SHP77 (cell line): ENCODE data around the gene SLC1A3.

ENCODE experiments used
- DNase-seq, 2 experiments: peaks; one replicate each; lab custom pipeline; 2025; lab: John Stamatoyannopoulos, UW

Gene SLC1A3

DNA sequence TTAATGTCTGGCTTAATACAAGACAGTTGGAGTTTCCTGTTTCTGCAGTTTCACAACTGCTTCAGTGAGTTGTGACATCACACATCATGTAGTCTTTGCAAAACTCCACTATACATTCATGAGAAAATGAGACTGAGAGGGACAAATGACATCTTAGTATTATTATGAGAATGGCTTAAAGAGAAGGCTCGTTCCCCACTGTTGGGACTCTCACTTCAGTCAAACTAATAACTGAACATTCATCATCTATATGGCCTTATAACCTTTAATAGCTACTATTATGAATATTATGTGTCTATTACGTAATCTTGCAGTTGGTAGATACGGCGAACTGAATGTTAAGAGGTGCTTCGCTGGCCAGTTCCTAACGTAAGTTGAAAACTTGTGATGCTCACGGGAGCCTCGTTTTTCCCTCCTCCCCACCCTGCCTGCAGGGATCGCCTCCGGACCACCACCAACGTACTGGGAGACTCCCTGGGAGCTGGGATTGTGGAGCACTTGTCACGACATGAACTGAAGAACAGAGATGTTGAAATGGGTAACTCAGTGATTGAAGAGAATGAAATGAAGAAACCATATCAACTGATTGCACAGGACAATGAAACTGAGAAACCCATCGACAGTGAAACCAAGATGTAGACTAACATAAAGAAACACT is 79.4 kb downstream of the SLC1A3 start:
- no peak for DNase-seq

DNA sequence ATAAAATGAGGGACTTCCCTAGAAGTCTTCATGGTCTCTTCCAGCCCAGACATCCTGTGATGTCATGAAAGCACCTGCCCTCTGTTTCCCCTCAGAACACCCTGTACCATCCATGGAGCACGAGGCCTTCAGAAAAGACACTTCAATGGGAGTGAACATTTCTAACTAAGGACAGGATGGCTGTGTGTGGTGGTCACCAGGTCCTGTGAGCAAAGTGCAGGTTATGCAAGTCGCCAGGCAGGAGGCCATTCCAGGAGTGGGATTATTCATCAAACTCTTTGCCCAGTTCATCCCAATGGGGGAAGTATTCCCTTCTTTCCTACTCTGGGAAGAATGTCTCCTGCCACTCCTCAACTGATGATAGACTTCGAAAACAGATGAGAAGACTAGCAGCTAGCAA is 80.5 kb downstream of the SLC1A3 start:
- no peak for DNase-seq

DNA sequence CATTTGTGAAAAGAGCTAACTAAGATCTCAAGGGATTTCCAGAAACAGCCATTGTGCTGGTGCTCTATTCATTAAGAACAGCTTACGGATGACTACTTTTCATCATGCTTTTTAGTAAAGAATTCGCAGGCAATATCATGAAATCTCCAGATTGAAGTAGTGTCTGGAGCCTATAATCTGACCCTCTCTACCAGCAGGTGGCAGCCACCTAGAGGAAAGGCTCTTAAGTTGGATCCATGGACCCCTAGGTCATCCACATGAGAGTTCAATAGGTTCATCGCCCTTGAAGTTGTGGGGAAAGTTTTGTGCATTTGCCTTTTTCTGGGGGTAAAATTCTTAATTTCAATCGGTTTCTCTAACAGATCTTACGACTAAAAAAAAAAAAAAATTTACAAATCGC is 82.3 kb downstream of the SLC1A3 start:
- DNase-seq, result peak in 1 of 2 experiments; percentile 31

DNA sequence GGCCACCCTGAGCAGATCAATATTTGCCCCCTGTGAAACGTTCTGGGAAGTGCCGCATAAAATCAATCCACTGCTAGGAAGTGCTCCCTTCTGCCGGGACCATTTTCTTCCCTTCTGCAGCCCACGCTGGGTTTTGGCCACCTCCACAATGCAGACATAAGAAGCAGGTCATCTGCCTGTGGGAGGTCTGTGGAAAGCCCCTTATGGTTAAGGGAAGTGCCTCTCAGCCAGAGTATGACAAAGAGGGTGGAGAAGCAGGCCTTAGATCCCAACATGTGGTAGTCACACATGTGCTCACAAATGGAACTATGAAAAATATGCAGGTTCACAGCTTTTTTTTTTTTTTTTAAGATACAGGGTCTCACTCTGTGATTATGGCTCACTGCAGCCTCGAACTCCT is 82.8 kb downstream of the SLC1A3 start:
- no peak for DNase-seq

DNA sequence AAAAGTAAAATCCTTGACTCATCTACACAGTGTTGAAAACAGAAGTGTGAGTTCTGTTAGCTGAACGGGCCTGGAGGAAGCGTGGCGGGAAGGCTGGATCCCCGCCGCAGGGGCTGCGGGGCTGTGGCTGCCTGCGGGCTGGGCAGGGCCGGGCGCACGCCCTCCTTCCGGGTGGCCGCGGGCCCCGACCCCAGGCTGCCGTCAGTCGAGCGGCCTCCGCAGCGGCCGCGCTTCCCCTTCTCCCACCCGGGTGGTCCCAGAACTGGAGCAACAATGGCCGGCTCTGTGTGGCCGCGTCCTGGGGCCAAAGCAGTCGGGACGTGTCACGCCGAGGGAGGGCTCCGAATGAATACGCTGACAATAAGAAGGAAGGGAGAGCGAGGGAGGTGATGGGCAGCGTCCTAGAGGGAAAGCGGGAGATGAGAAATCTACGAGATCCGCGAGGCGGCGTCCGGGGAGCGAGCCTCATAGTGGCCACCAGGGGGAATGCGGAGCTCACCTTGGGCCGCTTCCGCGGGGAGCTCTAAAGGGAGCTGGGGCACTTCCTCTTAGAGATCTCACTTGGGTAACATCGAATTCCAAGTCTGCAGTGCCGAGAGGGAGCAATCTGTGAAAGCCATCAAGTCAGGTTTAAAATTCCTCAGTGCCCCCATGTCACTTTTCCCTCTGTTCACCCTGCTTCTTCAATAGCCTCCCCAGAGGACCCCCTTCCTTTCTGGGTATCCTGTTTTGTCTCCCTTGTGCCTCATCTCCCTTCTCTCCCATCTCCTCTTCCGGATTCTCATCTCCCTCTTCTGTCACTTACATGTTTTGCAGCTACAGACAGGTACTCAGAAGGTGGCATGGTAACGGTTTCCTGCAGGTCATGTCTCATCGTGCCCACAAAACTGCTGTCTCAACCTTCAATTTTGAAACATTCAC is 83.9 kb downstream of the SLC1A3 start:
- peak; percentile 72 to 82 for DNase-seq

DNA sequence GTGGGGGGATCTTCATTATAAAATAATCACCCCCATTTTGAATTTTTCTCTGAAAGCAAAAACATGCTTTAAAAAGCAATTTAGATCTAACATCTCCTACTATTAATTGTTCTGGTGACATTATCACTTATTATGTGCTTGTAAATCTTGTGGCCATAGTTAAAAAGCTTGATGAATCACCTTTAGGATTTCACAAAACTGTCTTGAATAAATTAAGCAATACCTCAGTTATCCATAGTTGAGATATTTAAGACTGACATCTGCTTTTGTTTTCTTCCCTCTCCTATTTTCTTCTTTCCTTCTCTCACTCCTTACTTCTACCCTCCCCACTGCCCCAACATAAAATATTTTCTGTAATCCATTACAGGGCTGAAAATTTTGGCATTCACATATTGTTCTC is 84.8 kb downstream of the SLC1A3 start:
- DNase-seq, result no peak

DNA sequence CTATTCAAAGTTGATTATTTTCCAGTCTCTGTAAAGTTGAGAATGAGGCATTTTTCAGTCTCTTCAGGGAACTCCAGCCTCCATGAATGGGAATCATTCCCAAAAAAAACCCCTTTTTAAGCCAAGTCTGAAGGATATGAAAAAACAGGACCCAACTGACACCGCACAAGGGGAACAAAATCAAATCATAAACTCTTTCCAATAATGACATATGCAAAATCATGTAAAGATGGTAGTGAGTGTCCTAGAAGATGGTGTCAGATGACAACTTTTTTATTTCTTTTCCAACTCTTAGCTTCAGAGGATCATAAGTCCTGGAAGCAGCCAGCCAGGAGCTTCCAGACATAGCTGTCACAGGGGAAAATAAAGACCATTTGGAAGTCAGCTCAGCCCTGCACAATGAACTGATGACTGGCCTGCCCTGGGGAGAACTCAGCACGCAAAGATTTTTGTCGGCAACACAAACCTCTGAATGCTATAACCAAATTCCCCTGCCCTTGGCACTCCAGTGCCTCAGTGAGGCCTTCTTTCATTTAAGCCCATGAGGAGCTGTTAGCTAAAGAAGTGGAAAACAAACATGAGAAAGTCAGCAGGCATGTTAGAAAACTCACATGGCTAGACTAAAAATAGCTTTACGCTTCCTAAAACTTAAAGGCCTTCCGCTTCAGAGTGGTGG is 85.4 kb downstream of the SLC1A3 start:
- no peak for DNase-seq

DNA sequence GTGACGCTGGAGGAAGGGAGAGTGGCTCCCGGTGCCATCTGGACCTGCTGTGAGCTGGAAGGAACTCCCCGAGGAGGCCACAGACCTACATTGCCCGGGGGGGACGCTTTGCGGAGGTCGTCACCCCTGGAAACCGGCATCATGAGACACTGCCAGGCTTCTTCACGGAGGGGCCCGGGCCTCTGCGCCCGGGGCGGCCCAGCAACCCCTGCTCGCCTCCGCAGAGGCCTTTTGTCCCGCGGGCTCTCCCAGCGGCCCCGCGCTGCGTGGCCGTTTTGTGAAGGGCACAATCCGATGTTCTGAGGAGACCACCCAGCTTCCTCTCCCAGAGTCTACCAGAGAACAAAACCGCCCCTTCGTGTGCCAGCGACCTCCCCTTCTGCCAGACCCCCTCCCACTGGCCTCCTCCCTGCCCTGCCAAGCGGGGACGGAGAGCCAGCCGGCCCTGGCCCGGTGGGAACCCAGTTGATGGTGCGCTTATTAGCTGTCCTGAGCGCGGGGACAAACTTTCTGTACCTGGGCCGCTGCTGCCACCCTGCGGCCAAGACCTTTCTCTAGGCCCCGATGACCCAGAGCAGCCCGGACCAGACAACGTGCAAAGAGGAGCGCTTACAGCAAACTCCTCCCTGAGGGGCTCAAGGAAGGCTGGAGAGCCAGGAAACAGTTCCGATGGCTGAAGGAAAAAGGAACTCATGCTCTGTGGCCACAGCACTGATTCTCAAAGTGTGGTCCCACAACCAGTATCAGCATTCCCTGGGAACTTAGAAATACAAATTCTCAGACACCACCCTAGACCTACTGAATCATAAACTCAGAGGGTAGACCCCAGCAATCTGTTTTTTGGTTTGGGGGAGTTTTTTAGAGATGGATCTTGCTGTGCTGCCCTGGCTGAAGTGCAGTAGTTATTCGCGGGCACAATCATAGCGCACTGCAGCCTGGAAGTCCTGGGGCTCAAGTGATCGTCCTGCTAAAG is 86.7 kb downstream of the SLC1A3 start:
- peak; percentile 36 to 43 for DNase-seq

DNA sequence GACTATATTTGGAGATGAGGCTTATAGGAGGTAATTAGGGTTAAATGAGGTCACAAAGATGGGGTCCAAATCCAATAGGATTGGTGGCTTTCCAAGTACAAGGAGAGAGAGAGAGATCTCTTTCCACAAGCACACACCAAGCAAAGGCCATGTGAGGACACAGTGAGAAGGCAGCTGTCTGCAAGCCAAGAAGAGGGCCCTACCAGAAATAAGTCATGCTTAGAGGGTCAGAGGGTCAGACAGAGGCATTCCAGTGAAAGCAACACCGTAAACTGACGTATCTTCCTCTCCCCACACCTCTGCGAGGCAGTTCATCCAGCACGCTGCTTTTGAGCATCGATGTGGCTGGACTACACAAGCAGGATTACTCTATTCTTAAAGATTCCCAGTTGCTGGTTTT is 87.9 kb downstream of the SLC1A3 start:
- DNase-seq, result no peak

DNA sequence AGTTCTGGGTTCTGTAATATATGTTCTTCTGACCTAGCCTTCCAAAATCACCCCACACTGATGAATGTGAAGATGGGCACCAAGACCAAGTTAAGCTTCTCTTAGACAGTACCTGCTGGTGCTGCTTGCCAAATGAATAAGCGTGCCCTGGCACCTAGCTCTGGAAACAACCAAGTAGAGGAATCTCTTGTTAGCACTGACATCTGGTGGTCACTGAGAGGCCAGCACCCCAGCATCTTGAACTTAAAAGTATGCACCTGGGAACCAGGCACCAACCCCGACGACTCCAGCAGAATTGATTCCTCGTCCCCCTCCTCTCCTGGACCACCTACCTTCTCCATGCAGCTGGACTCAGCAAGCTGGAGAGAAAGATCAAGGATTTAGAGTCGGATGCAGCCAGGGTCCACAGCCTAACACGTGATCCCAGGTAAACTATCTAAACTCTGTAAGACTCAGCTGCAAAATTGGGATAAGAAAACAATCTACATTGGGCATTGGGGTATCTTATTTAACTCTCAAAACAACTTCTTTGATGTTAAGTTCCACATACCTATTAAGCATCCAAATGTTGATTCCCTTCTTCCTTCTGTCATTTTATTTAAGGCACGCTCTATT is 89.8 kb downstream of the SLC1A3 start:
- DNase-seq, result peak; percentile 72 to 79

DNA sequence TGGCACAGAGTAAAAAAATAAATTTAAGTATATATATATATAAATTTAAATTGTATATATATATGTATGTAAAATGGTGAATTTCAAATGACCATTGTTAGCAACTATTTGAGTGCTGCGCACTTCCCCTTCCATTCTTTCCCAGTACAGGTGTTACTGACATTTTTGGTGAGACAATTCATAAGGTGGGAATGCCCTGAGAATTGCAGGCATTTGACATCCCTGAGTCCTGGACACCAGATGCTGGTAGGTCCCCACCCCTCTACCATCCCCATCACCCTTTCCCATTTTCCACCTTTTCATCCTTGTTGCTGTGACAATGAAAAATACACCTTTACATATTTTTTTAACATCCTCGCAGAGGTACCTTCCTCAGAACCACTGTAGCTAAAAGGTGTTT is 91.6 kb downstream of the SLC1A3 start:
- no peak for DNase-seq

DNA sequence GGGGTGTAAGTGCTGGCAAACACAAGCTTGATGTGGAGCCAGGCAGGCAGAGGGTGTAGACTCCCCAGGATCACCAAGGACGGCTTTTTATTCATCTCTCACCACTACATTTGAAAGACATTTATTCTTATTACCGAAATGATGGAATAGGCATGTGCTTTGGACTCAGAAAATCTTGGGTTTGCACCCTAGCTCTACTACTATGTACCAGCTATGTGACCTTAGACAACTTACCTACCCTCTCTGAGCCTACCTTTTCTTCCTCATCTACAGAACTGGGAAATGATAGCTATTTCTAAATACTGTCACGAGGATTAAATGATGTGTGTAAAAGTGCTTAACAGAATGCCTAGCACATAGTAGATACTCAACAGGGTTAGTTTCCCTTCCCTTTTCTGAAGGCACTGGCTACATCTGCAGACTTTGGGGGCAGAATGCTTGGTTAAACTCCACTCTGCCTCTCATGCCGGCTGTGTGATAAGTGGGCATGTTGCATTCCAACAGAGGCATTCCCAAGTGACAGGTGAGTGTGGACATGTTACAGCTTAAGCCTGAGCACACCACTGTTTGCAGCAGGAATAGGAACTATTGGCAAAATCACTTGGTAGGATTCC is 94.8 kb downstream of the SLC1A3 start:
- DNase-seq, result no peak

DNA sequence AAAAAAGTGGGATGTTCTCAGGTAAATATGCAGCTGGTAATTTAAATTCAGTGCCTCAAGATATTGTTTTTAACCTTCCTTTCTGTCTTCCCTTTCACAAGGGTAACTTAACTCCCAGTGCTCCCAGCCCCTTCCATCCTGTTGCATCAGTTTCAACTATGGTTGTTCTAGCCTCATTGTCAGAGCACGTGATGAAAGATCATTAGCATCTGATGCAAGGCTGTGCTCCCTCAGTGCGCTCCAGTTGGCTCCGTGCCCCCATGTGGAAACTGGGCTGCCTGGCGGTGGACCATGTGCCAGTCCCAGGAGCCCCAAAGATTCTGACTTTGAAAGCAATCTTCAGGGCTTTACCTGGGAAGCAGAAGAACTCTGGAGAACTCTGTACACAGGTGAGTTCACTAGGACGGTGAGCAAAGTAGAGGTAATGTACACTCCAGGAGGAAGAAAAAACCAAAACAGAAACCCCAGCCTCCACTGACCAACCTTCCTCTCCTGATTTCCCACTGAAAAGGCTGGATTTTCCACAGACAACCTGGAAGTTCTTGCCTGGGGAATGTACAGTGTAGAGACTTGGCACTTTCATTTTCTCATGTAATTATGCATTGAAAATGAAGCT is 96.9 kb downstream of the SLC1A3 start:
- no peak for DNase-seq

DNA sequence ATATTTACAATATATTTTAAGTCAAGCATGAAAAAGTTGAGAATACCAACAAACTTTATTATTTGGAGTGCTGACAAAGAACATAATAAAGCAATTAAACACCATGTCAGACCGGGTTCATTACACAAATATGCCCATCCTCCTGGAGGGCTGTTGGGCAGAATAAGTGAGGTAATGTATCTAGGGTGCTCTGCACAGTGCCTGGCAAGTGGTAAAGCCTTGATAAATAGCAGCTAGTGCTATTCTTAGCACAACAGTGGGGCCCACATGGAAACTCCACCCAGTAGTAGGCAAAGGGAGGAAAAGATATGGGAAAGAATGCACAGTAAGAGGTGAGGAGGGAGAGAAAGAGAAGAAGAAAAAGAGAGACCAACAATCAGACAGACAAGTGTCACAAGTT is 97.7 kb downstream of the SLC1A3 start:
- no peak for DNase-seq

DNA sequence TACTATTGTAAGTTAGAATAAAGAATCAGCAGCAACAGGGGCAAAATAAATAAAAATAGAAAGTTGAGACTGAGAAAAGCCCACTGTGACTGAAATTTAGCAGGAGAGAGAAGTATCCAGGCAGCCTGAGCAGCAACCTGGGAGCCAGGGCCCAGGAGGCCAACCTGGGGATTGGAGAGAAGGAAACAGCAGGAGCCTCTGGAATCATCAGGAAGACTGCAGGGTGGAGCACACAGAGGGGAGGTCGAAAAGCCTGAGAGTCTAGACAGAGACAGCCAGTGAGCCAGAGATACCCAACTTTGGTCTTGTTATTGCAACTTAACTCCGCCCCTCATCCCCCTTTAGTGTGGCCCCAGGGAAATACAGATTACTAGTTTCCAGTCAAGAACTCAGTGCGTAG is 98.6 kb downstream of the SLC1A3 start:
- no peak for DNase-seq

DNA sequence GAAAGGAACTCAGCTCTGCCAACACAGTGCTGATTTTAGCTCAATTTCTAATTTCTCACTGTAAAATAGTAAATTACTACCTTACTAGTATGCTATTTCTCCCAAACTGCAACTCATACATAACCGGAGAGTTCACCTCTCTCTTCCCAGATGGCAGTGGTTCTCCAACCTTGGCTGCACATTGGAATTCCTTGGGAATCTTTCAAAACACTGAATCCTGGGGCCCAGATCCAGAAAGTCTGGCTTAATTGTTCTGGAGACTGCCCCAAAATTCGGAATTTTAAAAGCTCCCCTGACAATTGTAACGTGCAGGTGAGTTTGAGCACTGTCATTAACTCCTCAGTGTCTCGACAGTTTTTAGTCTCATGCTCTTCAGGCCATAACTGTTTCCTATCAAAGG is 100.3 kb downstream of the SLC1A3 start:
- DNase-seq, result no peak

DNA sequence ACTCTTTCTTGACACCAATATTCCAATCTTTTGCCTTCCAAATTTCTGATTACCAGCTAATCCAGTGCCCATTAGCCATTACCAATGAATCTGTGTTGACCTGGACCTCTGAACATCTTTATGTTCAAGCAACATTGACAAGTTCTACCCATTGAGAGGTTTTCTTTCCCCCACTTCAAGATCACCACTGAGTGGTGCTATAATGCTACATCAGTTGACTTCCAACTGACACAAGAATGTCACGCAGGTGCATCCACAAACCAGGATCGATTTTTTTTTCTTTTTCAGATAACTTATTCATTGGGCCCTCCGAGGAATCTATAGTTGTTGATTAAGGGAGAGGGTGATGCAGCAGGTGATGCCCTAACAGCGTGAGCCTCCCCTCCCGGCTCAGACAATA is 102.6 kb downstream of the SLC1A3 start:
- no peak for DNase-seq

DNA sequence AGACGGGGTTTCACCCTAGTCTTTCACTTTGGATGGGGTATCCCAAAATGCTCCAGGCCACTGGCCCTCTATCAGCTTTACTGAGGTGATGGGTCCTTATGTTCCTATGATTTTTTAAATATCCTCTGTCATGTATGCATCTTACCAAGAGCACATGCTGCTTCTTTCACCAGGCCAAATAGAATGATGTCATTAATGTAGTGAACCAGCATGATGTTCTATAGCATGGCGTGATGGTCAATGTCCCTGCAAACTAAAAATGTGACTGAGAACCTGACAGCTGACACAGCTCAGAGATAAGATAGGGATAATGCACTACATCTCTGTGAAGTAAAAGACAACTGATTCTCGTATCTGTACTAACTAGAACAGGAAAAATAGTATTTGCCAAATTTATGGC is 103.6 kb downstream of the SLC1A3 start:
- no peak for DNase-seq

DNA sequence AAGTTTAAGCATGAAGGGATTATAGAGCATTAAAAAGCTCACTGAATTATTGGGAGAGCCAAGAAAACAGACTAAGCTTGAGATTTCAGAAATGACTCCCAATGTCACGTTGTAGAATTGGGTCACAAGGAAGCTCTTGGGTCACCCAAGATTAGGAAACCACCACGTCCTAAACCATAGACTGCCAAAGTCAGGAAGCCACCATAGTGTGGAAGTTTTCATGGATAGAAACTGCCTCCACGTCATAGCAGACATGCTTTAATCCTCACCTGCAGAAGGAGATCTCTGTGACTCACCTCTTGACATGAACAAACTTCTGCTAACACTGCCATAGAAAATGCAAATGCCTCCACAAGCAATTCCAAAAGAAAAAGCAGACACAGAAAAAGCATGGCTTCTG is 106.3 kb downstream of the SLC1A3 start:
- no peak for DNase-seq

DNA sequence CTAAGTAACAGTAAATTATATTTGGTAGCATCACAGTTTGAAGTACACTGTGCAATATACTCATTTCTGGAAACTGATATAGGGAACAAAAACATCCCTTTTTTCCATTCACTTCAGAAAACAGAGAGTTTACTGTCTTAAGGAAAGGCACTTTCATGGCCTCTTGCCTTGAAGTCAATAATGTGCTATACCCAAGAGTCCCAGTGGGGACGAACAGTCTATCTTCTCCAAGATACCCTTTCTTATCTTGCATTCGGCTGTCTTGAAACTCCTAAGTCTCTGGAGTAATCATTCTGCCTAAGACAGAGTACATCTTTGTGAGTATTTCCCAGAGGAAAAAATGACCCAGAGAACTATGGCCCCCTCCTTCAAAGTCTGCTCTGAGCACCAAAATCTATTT is 107.1 kb downstream of the SLC1A3 start:
- no peak for DNase-seq
